ENCODE results near the gene RFX4.

RFX4 gene

GRCh38 chr12:106801830-106802533 lies 219.2 kb downstream of the RFX4 start:
- DNase-seq (ENCODE audit: low read depth in 3 of 3): no peak

GRCh38 chr12:106804668-106805067 lies 221.9 kb downstream of the RFX4 start:
- no peak for DNase-seq (ENCODE audit: low read depth in 3 of 3)

Measured in stimulated activated CD4-positive, alpha-beta T cell treated with anti-CD3 and anti-CD28 coated beads, TNF-alpha, amount 100 ng/mL, for 4 hours (primary cell).